T-helper 2 cell (primary cell): ENCODE data around the gene TSPAN2.

ENCODE experiments used
- DNase-seq, 5 experiments: peaks; one replicate each; pipeline versions ENCODE4 v3.0.0 to v3.0.0-alpha.2; 2012 to 2022

Gene TSPAN2

GRCh38 chr1:115112496-115113375 is 23.4 kb upstream of the TSPAN2 start:
- DNase-seq, result peak; percentile 21 to 43 (median 32)

- no peak for DNase-seq
These were observed 18.4 kb upstream of the TSPAN2 start for GRCh38 chr1:115107516-115108260.

GRCh38 chr1:115105831-115106230 is 16.5 kb upstream of the TSPAN2 start:
- DNase-seq, result no peak

GRCh38 chr1:115099693-115100050 is 10.4 kb upstream of the TSPAN2 start:
- no peak for DNase-seq

GRCh38 chr1:115098979-115099692 is 9.8 kb upstream of the TSPAN2 start:
- DNase-seq, result peak in 4 of 5 experiments; percentile 24 to 91 (median 76)

GRCh38 chr1:115092175-115092574 is 2.9 kb upstream of the TSPAN2 start:
- DNase-seq, result no peak

- no peak for DNase-seq
These were observed 2.3 kb upstream of the TSPAN2 start for GRCh38 chr1:115091572-115091971.

- no peak for DNase-seq
These were observed 1.7 kb upstream of the TSPAN2 start for GRCh38 chr1:115090956-115091355.

GRCh38 chr1:115090540-115090939 is 1.2 kb upstream of the TSPAN2 start:
- DNase-seq, result no peak

GRCh38 chr1:115090186-115090490 is 835 bp upstream of the TSPAN2 start:
- DNase-seq, result peak in 1 of 5 experiments; percentile 10

GRCh38 chr1:115088871-115089419 is 358 bp downstream of the TSPAN2 start:
- no peak for DNase-seq

- no peak for DNase-seq
These were observed 1.1 kb downstream of the TSPAN2 start for GRCh38 chr1:115088115-115088778.

GRCh38 chr1:115086176-115086830 is 3.0 kb downstream of the TSPAN2 start:
- DNase-seq, result no peak

GRCh38 chr1:115084902-115085511 is 4.3 kb downstream of the TSPAN2 start:
- DNase-seq, result peak in 1 of 5 experiments; percentile 13

- DNase-seq, result no peak
These were observed 6.4 kb downstream of the TSPAN2 start for GRCh38 chr1:115082949-115083348.

GRCh38 chr1:115078708-115079107 is 10.6 kb downstream of the TSPAN2 start:
- DNase-seq, result no peak

GRCh38 chr1:115077984-115078330 is 11.3 kb downstream of the TSPAN2 start:
- no peak for DNase-seq

- no peak for DNase-seq
These were observed 11.9 kb downstream of the TSPAN2 start for GRCh38 chr1:115077286-115077983.

- no peak for DNase-seq
These were observed 12.9 kb downstream of the TSPAN2 start for GRCh38 chr1:115076384-115076915.

GRCh38 chr1:115074839-115075534 is 14.3 kb downstream of the TSPAN2 start:
- no peak for DNase-seq
